ENCODE data around the gene CCDC32. TPM values are rescaled to one million over a fixed set of nuclear protein-coding genes. Genes with fewer than 3 reads are reported as not detected.

CCDC32 gene
- total RNA-seq, 4 donors from 2014 or later = 21.6 to 43.9 (median 33.0) TPM

DNA sequence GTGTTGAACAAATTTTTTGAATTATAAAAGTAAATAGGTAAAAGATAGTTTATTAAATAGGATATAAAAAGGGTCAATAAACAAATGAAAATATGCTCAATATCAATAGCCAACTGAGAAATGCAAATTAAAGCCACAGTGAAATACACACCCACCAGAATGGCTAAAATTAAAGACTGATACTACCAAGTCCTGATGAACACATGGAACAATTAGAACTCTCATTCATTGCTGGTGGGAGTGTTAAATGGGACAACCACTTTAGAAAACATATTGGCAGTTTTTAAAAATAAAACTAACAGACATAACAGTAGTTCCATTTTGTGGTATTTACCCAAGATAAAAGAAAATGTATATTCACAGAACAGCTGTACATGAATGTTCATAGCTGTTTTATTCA lies 41.2 kb downstream of the CCDC32 start:
- no peak for DNase-seq (ENCODE audit: low spot score in 2 of 2)
- H3K4me1 ChIP-seq = no peaks in the 10 kb centered on the region
- no peak overlapping the region for H3K27ac ChIP-seq
- TF ChIP-seq POLR2A (IDR thresholded peaks at IDR 0.05) = no peak
- TF ChIP-seq, protein P1, sequence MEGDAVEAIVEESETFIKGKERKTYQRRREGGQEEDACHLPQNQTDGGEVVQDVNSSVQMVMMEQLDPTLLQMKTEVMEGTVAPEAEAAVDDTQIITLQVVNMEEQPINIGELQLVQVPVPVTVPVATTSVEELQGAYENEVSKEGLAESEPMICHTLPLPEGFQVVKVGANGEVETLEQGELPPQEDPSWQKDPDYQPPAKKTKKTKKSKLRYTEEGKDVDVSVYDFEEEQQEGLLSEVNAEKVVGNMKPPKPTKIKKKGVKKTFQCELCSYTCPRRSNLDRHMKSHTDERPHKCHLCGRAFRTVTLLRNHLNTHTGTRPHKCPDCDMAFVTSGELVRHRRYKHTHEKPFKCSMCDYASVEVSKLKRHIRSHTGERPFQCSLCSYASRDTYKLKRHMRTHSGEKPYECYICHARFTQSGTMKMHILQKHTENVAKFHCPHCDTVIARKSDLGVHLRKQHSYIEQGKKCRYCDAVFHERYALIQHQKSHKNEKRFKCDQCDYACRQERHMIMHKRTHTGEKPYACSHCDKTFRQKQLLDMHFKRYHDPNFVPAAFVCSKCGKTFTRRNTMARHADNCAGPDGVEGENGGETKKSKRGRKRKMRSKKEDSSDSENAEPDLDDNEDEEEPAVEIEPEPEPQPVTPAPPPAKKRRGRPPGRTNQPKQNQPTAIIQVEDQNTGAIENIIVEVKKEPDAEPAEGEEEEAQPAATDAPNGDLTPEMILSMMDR (IDR thresholded peaks at IDR 0.05) = no peak
- TF ChIP-seq EP300 (IDR thresholded peaks at IDR 0.05) = no peak
- no peak overlapping the region for H3K4me3 ChIP-seq
- H3K9me3 ChIP-seq = no peaks in the 10 kb centered on the region
- H3K27me3 ChIP-seq = no peaks in the 10 kb centered on the region
- H3K36me3 ChIP-seq = peaks cover 0 to 7% (median 0%) of the 10 kb centered on the region in 3 donors

DNA sequence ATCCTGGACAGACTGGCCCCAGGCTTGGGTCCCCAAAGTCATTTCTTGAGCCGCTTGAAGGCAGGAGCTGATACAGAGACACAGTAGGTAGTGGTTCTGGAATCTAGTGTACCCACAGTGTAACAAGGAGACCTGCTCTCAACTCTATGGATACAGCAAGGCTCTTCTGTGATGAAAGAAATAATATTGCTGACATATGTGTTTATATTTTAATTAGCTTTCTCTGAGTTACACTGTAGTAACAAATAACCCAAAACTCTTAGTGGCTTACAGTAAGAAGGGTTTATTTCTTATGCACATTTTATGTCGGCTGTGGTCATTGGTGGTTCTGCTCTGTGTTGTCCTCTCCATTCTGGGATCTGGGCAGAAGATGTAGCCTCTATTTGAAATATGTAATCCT lies 48.5 kb downstream of the CCDC32 start:
- no peak overlapping the region for H3K4me3 ChIP-seq
- no peak for DNase-seq (ENCODE audit: low spot score in 2 of 2)
- H3K4me1 ChIP-seq = peaks cover 0 to 10% (median 4%) of the 10 kb centered on the region in 4 donors
- H3K27ac ChIP-seq = no peak overlapping the region
- TF ChIP-seq, protein P1 (IDR thresholded peaks at IDR 0.05) = no peak
- TF ChIP-seq EP300 (IDR thresholded peaks at IDR 0.05) (no peak), POLR2A (IDR thresholded peaks at IDR 0.05) (no peak)
- no peaks in the 10 kb centered on the region for H3K27me3 ChIP-seq
- no peaks in the 10 kb centered on the region for H3K36me3 ChIP-seq
- no peaks in the 10 kb centered on the region for H3K9me3 ChIP-seq
- 94 to 100% methylated on average over 2 of the region's 2 CpGs for WGBS, 2 donors

DNA sequence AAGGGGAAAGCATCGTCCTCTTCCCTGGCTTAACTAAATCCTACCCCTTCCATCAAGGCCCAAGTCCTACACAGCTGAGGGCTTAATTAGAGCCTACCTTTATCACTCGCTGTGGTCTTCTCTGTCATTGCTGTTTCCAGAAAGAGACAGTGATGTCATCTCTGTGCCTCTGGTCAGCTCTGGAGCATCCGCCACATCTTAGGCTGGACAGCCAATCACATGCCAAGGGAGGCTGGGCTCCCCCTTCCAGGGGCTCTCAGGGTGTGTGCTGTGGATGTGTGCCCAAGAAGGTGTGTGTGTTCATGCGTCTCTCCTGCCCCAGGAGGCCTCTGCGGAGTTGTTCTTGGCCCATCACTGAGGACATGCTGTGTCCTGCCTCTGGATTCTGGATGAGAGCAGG lies 51.2 kb downstream of the CCDC32 start:
- Histone ChIP-seq H3K27me3 (no peaks in the 10 kb centered on the region), H3K4me3 (no peak overlapping the region), H3K27ac (no peak overlapping the region), H3K4me1 (peaks cover 0 to 18% (median 10%) of the 10 kb centered on the region in 4 donors), H3K9me3 (no peaks in the 10 kb centered on the region), H3K36me3 (no peaks in the 10 kb centered on the region)
- WGBS, 2 donors = 80 to 85% methylated on average over 5 of the region's 5 CpGs
- peak in 1 of 2 donors; percentile 9 for DNase-seq (ENCODE audit: low spot score in 2 of 2)
- TF ChIP-seq, protein P1 (IDR thresholded peaks at IDR 0.05) = no peak
- TF ChIP-seq POLR2A (IDR thresholded peaks at IDR 0.05) (no peak), EP300 (IDR thresholded peaks at IDR 0.05) (no peak)

DNA sequence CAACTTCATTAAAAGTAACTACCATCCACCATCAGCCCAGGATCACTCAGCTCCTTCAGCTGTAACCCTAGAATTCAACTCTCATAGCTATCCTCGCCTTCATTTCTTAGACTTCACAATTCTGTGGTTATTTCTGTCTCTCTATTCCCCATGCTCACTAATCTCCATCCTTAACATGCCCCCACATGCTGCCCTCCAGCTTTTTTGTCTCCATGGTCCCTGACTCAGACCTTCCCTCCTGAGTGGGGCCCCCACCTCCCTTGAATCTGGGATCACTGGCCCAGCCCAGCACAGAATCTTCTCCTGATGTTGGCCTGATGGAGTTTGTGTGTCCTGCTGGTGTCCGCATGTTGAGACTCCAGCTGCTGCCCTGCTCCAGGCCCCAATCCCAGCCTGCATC lies 52.4 kb downstream of the CCDC32 start:
- Histone ChIP-seq H3K4me1 (peaks cover 0 to 19% (median 10%) of the 10 kb centered on the region in 4 donors), H3K27me3 (no peaks in the 10 kb centered on the region), H3K9me3 (no peaks in the 10 kb centered on the region), H3K36me3 (no peaks in the 10 kb centered on the region), H3K4me3 (no peak overlapping the region), H3K27ac (peak overlapping the region in 1 of 4 donors; percentile 53)
- DNase-seq (ENCODE audit: low spot score in 2 of 2) = no peak
- TF ChIP-seq POLR2A (IDR thresholded peaks at IDR 0.05) = no peak
- TF ChIP-seq, protein P1 (IDR thresholded peaks at IDR 0.05) = no peak
- no peak for TF ChIP-seq EP300 (IDR thresholded peaks at IDR 0.05)
- 95 to 96% methylated on average over 2 of the region's 2 CpGs for WGBS, 2 donors

DNA sequence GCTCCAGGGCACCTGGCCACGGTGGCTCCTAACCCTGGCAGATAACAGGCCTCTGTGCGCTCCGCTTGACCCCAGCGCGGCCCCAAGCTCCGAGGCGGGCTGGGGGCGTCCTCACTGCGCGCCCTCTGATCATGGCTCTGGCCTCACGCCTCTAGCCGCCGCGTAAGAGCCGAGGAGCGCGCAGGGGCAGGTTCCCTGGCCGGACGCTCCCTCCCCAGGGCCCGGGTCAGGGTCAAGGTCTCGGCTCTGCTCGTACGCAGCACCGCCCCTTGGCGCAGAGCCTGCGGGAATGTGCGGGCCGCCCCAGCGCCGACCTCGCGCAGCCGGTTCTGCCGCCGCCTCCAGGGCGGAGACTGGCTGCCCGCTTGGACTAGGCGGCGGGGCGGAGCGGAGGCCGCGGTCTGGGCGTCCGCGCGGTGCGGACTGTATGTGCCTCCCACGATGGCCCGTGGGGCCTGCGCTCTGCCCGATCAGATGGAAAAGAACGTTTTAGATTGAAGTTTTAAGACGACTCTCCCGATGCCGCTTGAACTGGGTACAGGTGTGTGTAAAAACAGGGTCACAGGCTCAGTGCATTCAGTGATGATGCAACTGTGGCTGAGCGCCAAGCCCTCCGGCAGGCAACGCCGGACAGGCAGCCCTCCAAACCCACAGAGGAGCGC lies 53.2 kb downstream of the CCDC32 start:
- H3K4me3 ChIP-seq = peak overlapping the region; percentile 35 to 69 (median 56)
- H3K36me3 ChIP-seq = no peaks in the 10 kb centered on the region
- no peaks in the 10 kb centered on the region for H3K9me3 ChIP-seq
- WGBS, 2 donors = 2% methylated on average over 22 to 32 of the region's 61 CpGs
- peak in 1 of 2 donors; percentile 24 for TF ChIP-seq EP300 (IDR thresholded peaks at IDR 0.05)
- TF ChIP-seq, protein P1 (IDR thresholded peaks at IDR 0.05) = no peak
- no peak for TF ChIP-seq POLR2A (IDR thresholded peaks at IDR 0.05)
- peak overlapping the region in 1 of 4 donors; percentile 53 for H3K27ac ChIP-seq
- H3K4me1 ChIP-seq = peaks cover 0 to 28% (median 10%) of the 10 kb centered on the region in 4 donors
- DNase-seq (ENCODE audit: low spot score in 2 of 2) = peak; percentile 23 to 34
- H3K27me3 ChIP-seq = no peaks in the 10 kb centered on the region

Data from tibial nerve (tissue), 4 donors.